GM12878 (cell line): Measurements from ENCODE around the gene EXO5. TPM values are rescaled to one million over a fixed set of nuclear protein-coding genes. Genes with fewer than 3 reads are reported as not detected.

Experiments
- ATAC-seq: fragments of 200-7000 bp; cut with Tn5 transposase; 3 replicates; pipeline ENCODE4 v1.9.1; 2020; ENCODE audit warnings: mild to moderate bottlenecking, moderate library complexity
- BruUV-seq: library from RNA; stranded (reverse); fragments of 400-500 nt; replicated peaks from 2 replicates; lab custom pipeline; 2021; lab: Mats Ljungman, UMichigan
- CTCF ChIA-PET: fragments of 300-600 bp; sonication (Branson Sonifier 250); formaldehyde crosslinking; extraction: SDS; loops from one replicate; lab custom pipeline; 2021; ENCODE audit warnings: inconsistent platforms; lab: Yijun Ruan, JAX
- POLR2A ChIA-PET: fragments of 350-600 bp; formaldehyde crosslinking; extraction: SDS; loops from one replicate; lab custom pipeline; 2021; ENCODE audit warnings: inconsistent platforms; lab: Charles Lee
- RAD21 ChIA-PET: fragments of 300-600 bp; sonication (Branson Sonifier 250); formaldehyde crosslinking; loops from one replicate; lab custom pipeline; 2023; ENCODE audit warnings: antibody characterized with exemption; ENCODE audit not compliant: unreplicated experiment; lab: Charles Lee
- SMC1A ChIA-PET: fragments of 300-600 bp; sonication (Branson Sonifier 250); formaldehyde crosslinking; loops from one replicate; lab custom pipeline; 2023; ENCODE audit not compliant: unreplicated experiment, uncharacterized antibody; lab: Charles Lee
- DNase-seq: peaks from one replicate; pipeline ENCODE4 v3.0.0-alpha.2; 2011; ENCODE audit warnings: low read depth, low spot score
- FAIRE-seq: peaks from 3 replicates; lab custom pipeline; 2011; peaks lifted over from hg19 to GRCh38; lab: Jason Lieb, UNC
- H2AFZ ChIP-seq: 2 replicates; pipeline ENCODE4 v1.6.0; 2011; ENCODE audit warnings: low read depth, low read length, control low read depth; ENCODE audit not compliant: control insufficient read depth
- H3K27ac ChIP-seq: 2 replicates; pipeline ENCODE4 v1.5.1; 2011; ENCODE audit warnings: control low read depth; ENCODE audit not compliant: control insufficient read depth, insufficient read depth
- H3K27me3 ChIP-seq, 2 experiments: replicated peaks in 1 of 2; 2 replicates each; pipeline versions ENCODE4 v1.6.0 to v1.6.1; 2011; ENCODE audit warnings: low read length in 1 of 2; ENCODE audit not compliant: control insufficient read depth in 2 of 2, insufficient read depth in 2 of 2
- H3K36me3 ChIP-seq, 2 experiments: 2 replicates each; pipeline ENCODE4 v1.5.1; 2011; ENCODE audit warnings: low read length in 1 of 2; ENCODE audit not compliant: control insufficient read depth in 2 of 2, insufficient read depth in 2 of 2
- H3K4me1 ChIP-seq: 2 replicates; pipeline ENCODE4 v1.6.1; 2011; ENCODE audit warnings: mild to moderate bottlenecking, low read length, moderate library complexity, mixed read lengths; ENCODE audit not compliant: control insufficient read depth, insufficient read depth
- H3K4me2 ChIP-seq: 2 replicates; pipeline ENCODE4 v1.6.0; 2011; ENCODE audit warnings: control low read depth; ENCODE audit not compliant: control insufficient read depth, insufficient read depth
- H3K4me3 ChIP-seq: fragments of 200-600 bp; sonication (generic); 2 replicates; pipeline ENCODE4 v1.5.1; 2016
- H3K79me2 ChIP-seq: 2 replicates; pipeline ENCODE4 v1.6.0; 2011; ENCODE audit warnings: low read length; ENCODE audit not compliant: control insufficient read depth, insufficient read depth
- H3K9ac ChIP-seq: 2 replicates; pipeline ENCODE4 v1.8.0; 2011; ENCODE audit warnings: low read length, control low read depth, mixed read lengths; ENCODE audit not compliant: control insufficient read depth, insufficient read depth
- H3K9me3 ChIP-seq: replicated peaks from 3 replicates; pipeline ENCODE4 v1.5.1; 2011; ENCODE audit warnings: mild to moderate bottlenecking, low read length; ENCODE audit not compliant: control insufficient read depth, insufficient read depth
- H4K20me1 ChIP-seq: 2 replicates; pipeline ENCODE4 v1.6.0; 2011; ENCODE audit not compliant: control insufficient read depth, insufficient read depth
- ASH2L ChIP-seq: fragments of 300-600, 200-600 bp; sonication (generic); IDR thresholded peaks from 2 replicates; pipeline ENCODE4 v1.6.1; 2017; ENCODE audit warnings: low read depth, mild to moderate bottlenecking, borderline replicate concordance
- CEBPZ ChIP-seq: fragments of 150-350 bp; IDR thresholded peaks from 2 replicates; pipeline ENCODE4 v1.6.1; 2016; ENCODE audit warnings: low read depth, low read length
- CHD1 ChIP-seq: IDR thresholded peaks from 2 replicates; pipeline ENCODE4 v1.6.1; 2012; ENCODE audit warnings: low read depth, low read length, improper control_type of control experiment
- GATAD2B ChIP-seq: fragments of 450-650 bp; conservative IDR thresholded peaks from 2 replicates; pipeline ENCODE4 v1.6.1; 2017; ENCODE audit warnings: low read depth, mild to moderate bottlenecking, moderate library complexity
- JUNB ChIP-seq: IDR thresholded peaks from 2 replicates; pipeline ENCODE4 v1.6.1; 2016; ENCODE audit warnings: antibody characterized with exemption, mild to moderate bottlenecking
- MYB ChIP-seq: fragments of 150-350 bp; IDR thresholded peaks from 2 replicates; pipeline ENCODE4 v1.6.1; 2014; ENCODE audit warnings: mild to moderate bottlenecking, low read depth, low read length, borderline replicate concordance
- POLR2AphosphoS5 ChIP-seq: IDR thresholded peaks from 2 replicates; pipeline ENCODE4 v1.6.1; 2011; ENCODE audit warnings: mild to moderate bottlenecking, low read length, inconsistent platforms
- POU2F2 ChIP-seq: IDR thresholded peaks from 3 replicates; pipeline ENCODE4 v1.6.1; 2011; ENCODE audit warnings: low read depth, mild to moderate bottlenecking, low read length, borderline replicate concordance
- RAD51 ChIP-seq: fragments of 450-650 bp; IDR thresholded peaks from 2 replicates; pipeline ENCODE4 v1.6.1; 2016; ENCODE audit warnings: moderate library complexity, mild to moderate bottlenecking, inconsistent platforms
- REST ChIP-seq: IDR thresholded peaks from 2 replicates; pipeline ENCODE4 v1.6.1; 2012; ENCODE audit warnings: mild to moderate bottlenecking, low read depth, low read length
- SUPT20H ChIP-seq: IDR thresholded peaks from 2 replicates; pipeline ENCODE4 v1.6.1; 2011; ENCODE audit warnings: low read depth, mild to moderate bottlenecking, low read length, moderate library complexity, borderline replicate concordance; ENCODE audit not compliant: control insufficient read depth
- YY1 ChIP-seq: IDR thresholded peaks from 2 replicates; pipeline ENCODE4 v1.6.1; 2011; ENCODE audit warnings: low read depth, mild to moderate bottlenecking, low read length
- ZNF274 ChIP-seq: IDR thresholded peaks from one replicate; pipeline ENCODE4 v1.8.0; 2011; ENCODE audit not compliant: insufficient read length, insufficient read depth
- ZSCAN29 ChIP-seq: fragments of 450-650 bp; IDR thresholded peaks from 2 replicates; pipeline ENCODE4 v1.6.1; 2017; ENCODE audit warnings: mild to moderate bottlenecking, moderate library complexity
- WGBS: methylation state at CpG from one replicate; pipeline ENCODE4 v1.1.6; 2016; ENCODE audit warnings: low lambda C conversion rate; ENCODE audit not compliant: insufficient replicate concordance, insufficient coverage; ENCODE audit errors: missing lambda C conversion rate; 5-methylcytosine and 5-hydroxymethylcytosine counted together
- in situ Hi-C: fragments of 300-500 bp; cut with MboI; formaldehyde crosslinking; loops from 9 replicates; pipeline ENCODE4 v1.14.3; 2018; ENCODE audit warnings: mixed read lengths
- intact Hi-C: fragments of 100-400 bp; cut with micrococcal nuclease; formaldehyde crosslinking; loops from one replicate; pipeline ENCODE4 v1.14.2; 2022; ENCODE audit not compliant: unreplicated experiment
- polyA plus RNA-seq, 11 experiments: library from polyadenylated mRNA; depleted of rRNA in 4 of 11; unstranded in 6 of 11; stranded (reverse) in 5 of 11; fragments of >200 nt; fragmentation: Nextera tagmentation in 4 of 11; fragmentation: Illumina TruSeq in 1 of 11; extraction: Ambion mirVana in 4 of 11; extraction: Trizol in 1 of 11; gene quantifications; 1 replicate in 1 of 11; 2 replicates in 10 of 11; pipeline versions ENCODE4 v1.2.1 to v1.2.3, GENCODE V29; 2011 to 2016; ENCODE audit warnings: inconsistent platforms in 2 of 11, missing spikeins in 2 of 11, low read depth in 1 of 11
- total RNA-seq, 4 experiments: library from RNA; depleted of rRNA in 3 of 4; stranded (reverse); fragments of >200 nt in 3 of 4; fragmentation: Illumina TruSeq in 1 of 4; extraction: Trizol in 1 of 4; gene quantifications; 2 replicates each; pipeline versions ENCODE4 v1.2.1 to v1.2.3, GENCODE V29; 2013 to 2021

The EXO5 gene
- total and polyA plus RNA-seq, 10 of the 15 experiments (the other 5 are each of a cell fraction or from before 2014, with no cell fraction given): 2.1 to 10.1 (median 8.5) TPM

GRCh38 chr1:40507973-40508372 lies 594 bp upstream of the EXO5 start:
- POLR2A ChIA-PET: interaction anchor here (1.4 kb wide), 1 partner anchor 24 kb away, joined by 5 read pairs; the partner anchor contains the start of gene ZNF684
- in situ Hi-C loops: no loop called here
- RAD21 ChIA-PET: interaction anchor here (1.8 kb wide), 1 partner anchor 25 kb away, joined by 5 read pairs; no protein-coding TSS in a partner anchor
- peaks cover 10% of the 10 kb centered on the region for H3K9me3 ChIP-seq
- WGBS: 26% methylated on average over 6 of the region's 6 CpGs
- SMC1A ChIA-PET: interaction anchor here (1.7 to 1.8 kb wide), 2 partner anchors 25 to 57 kb away, joined by 6 to 9 read pairs; partner anchors contain the start of gene ZFP69B
- ATAC-seq: no peak
- no peak for FAIRE-seq
- H2AFZ ChIP-seq: peak overlapping the region; percentile 91
- H3K27me3 ChIP-seq: no peaks in the 10 kb centered on the region
- no peaks in the 10 kb centered on the region for H4K20me1 ChIP-seq
- CTCF ChIA-PET: interaction anchor here (1.0 to 3.6 kb wide), 3 partner anchors 24 to 70 kb away, joined by 4 to 22 read pairs (median 5); partner anchors contain the start of gene ZNF684
- TSS peak; percentile 89 for BruUV-seq
- peaks cover 4% of the 10 kb centered on the region for H3K79me2 ChIP-seq
- peak overlapping the region; percentile 91 for H3K4me2 ChIP-seq
- DNase-seq: no peak
- H3K4me3 ChIP-seq: peak overlapping the region; percentile 84
- TF ChIP-seq POLR2AphosphoS5 (no peak), ZNF274 (no peak), ASH2L (no peak), POU2F2 (no peak), JUNB (no peak), GATAD2B (no peak), SUPT20H (no peak), CHD1 (no peak), YY1 (no peak), ZSCAN29 (no peak), RAD51 (no peak), CEBPZ (no peak), REST (no peak), MYB (no peak)
- peak overlapping the region; percentile 57 for H3K27ac ChIP-seq
- intact Hi-C loops: loop anchor here (1.0 kb wide), 1 partner anchor 58 kb away; the partner anchor contains the start of gene ZFP69B
- H3K9ac ChIP-seq: peak overlapping the region; percentile 71
- H3K4me1 ChIP-seq: no peaks in the 10 kb centered on the region; the same call in none of the 2 replicates
- H3K36me3 ChIP-seq: no peaks in the 10 kb centered on the region
